ENCODE data around the gene FBLN1.
"Not testable (repeated sequence)": the region's sequence is repeated elsewhere in the genome, so short reads cannot be mapped to it uniquely, and the experiment has no call there.

The FBLN1 gene

GRCh38 chr22:45612940-45613339, 110.3 kb downstream of the FBLN1 start:
- peak; percentile 48 for DNase-seq (ENCODE audit: low spot score)

- no peak for DNase-seq (ENCODE audit: low spot score)
These were observed 112.7 kb downstream of the FBLN1 start for GRCh38 chr22:45615364-45615763.

- no peak for DNase-seq (ENCODE audit: low spot score)
These were observed 113.7 kb downstream of the FBLN1 start for GRCh38 chr22:45616432-45616831.

- DNase-seq (ENCODE audit: low spot score) = no peak
These were observed 115.3 kb downstream of the FBLN1 start for GRCh38 chr22:45617948-45618347.

- no peak for DNase-seq (ENCODE audit: low spot score)
These were observed 118.0 kb downstream of the FBLN1 start for GRCh38 chr22:45620706-45621105.

GRCh38 chr22:45621836-45622600, 119.3 kb downstream of the FBLN1 start:
- DNase-seq (ENCODE audit: low spot score) = no peak

GRCh38 chr22:45623464-45624145, 120.9 kb downstream of the FBLN1 start:
- not testable (repeated sequence) for DNase-seq (ENCODE audit: low spot score)

- DNase-seq (ENCODE audit: low spot score) = no peak
These were observed 123.5 kb downstream of the FBLN1 start for GRCh38 chr22:45626198-45626651.

GRCh38 chr22:45627489-45628233, 125.0 kb downstream of the FBLN1 start:
- no peak for DNase-seq (ENCODE audit: low spot score)

- no peak for DNase-seq (ENCODE audit: low spot score)
These were observed 125.8 kb downstream of the FBLN1 start for GRCh38 chr22:45628515-45628914.

GRCh38 chr22:45629469-45630089, 126.9 kb downstream of the FBLN1 start:
- DNase-seq (ENCODE audit: low spot score) = no peak

GRCh38 chr22:45630436-45630835, 127.8 kb downstream of the FBLN1 start:
- DNase-seq (ENCODE audit: low spot score) = no peak

GRCh38 chr22:45631140-45631840, 128.6 kb downstream of the FBLN1 start:
- DNase-seq (ENCODE audit: low spot score) = no peak

GRCh38 chr22:45631841-45632238, 129.2 kb downstream of the FBLN1 start:
- no peak for DNase-seq (ENCODE audit: low spot score)

GRCh38 chr22:45632791-45633515, 130.3 kb downstream of the FBLN1 start:
- no peak for DNase-seq (ENCODE audit: low spot score)

- DNase-seq (ENCODE audit: low spot score) = no peak
These were observed 134.0 kb downstream of the FBLN1 start for GRCh38 chr22:45636683-45637082.

- DNase-seq (ENCODE audit: low spot score) = no peak
These were observed 135.5 kb downstream of the FBLN1 start for GRCh38 chr22:45638197-45638596.

- peak; percentile 91 for DNase-seq (ENCODE audit: low spot score)
These were observed 136.4 kb downstream of the FBLN1 start for GRCh38 chr22:45638834-45639746.

GRCh38 chr22:45639747-45640102, 137.0 kb downstream of the FBLN1 start:
- DNase-seq (ENCODE audit: low spot score) = no peak
